Activated CD8-positive, alpha-beta memory T cell treated with anti-CD3 and anti-CD28 coated beads, Interleukin-2, amount 50 U/mL, for 1 hour (primary cell): ENCODE data around the gene C1QTNF9.
"Not testable (repeated sequence)": the region's sequence is repeated elsewhere in the genome, so short reads cannot be mapped to it uniquely, and the experiment has no call there.

ENCODE experiments used
- DNase-seq: peaks from one replicate; pipeline ENCODE4 v3.0.0-alpha.2; 2020; ENCODE audit errors: extremely low read depth

The C1QTNF9 gene

DNA sequence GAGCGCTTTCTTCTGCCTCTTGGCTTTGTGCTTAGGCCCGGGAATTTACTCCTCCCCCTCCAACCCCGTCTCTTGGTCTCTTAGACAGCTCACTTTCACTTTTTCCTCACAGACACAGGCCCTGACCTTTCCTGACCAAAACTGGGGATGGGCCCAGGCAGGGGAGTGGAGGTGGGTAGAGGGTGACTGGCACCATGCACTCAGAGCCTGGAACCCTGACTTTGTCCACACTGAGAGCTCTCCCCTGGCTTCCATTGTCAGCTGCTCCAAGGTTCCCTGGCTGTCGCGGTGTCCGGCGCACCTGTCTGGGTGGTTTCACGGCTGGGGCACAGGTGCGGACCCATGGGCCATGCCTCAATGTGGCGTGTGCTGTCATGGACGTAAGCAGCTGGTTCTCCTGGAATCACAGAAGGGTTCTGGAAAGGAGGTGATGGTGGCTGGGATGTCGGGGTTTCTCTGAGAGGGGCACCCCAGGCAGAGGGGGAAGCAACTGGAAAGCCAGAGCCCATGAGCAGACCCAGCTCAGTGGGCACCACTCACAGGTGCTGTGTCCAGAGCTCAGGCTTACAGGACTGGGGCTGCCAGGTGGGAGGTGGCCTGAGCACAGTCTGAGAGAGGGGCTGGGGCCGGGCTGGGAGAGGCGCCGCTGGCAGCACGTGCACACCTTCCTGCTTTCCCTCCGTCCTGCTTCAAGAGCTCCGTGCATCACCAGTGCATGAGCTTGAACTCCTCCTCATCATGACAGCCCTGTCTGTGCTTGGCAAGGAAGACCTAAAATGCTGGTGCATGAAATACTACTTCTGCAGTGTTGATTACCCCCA lies 28.0 kb upstream of the C1QTNF9 start:
- DNase-seq, result no peak

GRCh38 chr13:24282256-24282655 lies 27.1 kb upstream of the C1QTNF9 start:
- DNase-seq, result no peak

GRCh38 chr13:24284889-24285565 lies 24.4 kb upstream of the C1QTNF9 start:
- no peak for DNase-seq

GRCh38 chr13:24286624-24287023 lies 22.8 kb upstream of the C1QTNF9 start:
- no peak for DNase-seq

DNA sequence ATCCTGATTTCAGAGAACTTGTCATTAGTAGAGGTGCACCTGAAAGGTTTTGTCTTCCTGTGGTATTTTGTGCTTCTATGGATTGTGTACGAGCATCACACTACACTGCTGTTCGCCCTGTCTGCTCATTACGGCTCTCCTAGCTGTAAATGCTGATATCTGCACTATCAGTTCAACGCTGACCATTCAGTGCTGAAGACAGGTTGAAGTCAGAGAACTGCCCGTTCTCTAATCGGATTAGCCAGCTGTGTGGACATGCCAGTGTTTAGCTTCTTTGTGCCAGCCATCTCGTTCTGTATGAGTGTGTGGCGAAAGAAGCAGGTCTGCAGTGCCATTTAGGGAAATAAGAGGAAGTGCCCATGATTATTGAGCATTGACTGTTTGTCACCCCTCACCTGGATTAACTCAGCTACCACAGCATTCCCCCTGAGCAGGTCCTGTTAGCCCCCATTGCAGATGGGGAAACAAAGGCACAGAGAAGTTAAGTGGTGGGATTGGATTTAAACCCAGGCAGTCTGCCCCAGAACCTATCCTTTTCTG lies 21.6 kb upstream of the C1QTNF9 start:
- DNase-seq, result no peak

- DNase-seq, result no peak
These were observed 20.5 kb upstream of the C1QTNF9 start for GRCh38 chr13:24288870-24289269.

DNA sequence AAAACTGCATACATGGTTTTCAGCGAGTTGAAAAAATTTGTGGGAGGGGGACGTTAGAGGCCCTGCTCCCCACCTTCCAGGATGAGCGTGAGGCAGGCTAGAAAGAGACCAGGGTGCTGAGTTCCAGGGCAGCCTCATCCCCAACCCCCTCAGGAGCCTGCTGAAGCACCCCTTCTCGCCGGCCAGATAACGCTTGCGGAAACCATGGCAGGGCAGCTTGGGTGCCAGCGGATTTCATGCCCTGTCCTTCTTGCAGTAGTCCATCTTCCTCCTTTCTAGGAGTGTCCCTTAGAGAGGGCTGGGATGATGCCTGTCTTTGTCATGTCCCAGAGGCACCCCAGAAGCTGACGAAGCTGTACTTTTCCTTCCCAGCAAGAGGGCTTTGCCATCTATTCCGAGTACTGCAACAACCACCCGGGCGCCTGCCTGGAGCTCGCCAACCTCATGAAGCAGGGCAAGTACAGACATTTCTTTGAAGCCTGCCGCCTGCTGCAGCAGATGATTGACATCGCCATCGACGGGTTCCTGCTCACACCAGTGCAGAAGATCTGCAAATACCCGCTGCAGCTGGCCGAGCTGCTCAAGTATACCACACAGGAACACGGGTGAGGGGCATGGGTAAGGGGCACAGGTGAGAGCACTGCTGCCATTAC lies 19.0 kb upstream of the C1QTNF9 start:
- DNase-seq, result no peak

DNA sequence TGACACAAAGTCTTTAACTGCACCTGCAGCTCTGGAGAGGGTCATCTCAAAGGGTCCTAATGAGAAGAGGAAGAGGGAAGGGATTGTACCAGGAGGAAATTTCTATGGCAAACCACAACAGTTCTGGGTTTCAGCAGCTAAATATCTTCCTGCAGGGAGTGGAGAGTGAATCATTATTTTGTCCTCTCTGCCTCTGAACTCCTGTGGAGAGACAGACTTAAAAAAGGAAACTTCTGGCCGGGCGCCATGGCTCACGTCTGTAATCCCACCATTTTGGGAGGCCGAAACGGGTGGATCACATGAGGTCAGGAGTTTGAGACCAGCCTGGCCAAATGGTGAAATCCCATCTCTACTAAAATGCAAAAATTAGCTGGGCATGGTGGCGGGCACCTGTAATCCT lies 16.9 kb upstream of the C1QTNF9 start:
- no peak for DNase-seq

- no peak for DNase-seq
These were observed 15.6 kb upstream of the C1QTNF9 start for GRCh38 chr13:24293746-24294145.

DNA sequence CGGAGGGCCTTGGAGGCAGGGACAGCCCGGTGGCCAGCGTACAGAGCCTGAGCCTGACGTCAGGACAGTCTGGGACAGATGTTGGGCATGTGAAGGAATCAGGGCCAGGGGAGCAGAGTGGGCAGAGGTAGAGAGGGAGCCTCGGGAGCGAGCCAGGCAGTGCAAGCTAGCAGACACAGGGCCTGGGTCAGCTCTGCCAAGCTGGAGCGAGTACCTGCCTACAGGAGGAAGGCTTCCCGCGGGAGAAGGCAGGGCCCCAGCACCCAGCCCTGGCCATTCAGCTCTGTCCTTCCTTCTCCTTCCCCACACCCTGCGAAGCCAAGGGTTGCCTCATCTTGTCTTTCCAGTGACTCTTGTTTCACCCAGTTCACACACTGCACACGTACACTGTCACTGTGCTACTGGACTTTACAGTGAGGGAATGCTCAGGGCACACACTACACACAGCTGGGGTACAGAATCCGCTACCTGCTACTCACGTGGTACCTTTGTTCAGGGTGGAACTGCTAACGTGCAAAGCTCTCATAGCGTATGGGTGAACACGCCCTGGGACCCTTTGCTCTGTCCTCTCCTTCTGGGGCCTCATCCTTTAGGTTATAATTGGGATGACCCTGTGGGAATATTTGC lies 9.8 kb upstream of the C1QTNF9 start:
- no peak for DNase-seq

GRCh38 chr13:24301434-24301833 lies 7.9 kb upstream of the C1QTNF9 start:
- DNase-seq, result no peak

GRCh38 chr13:24301911-24302310 lies 7.5 kb upstream of the C1QTNF9 start:
- no peak for DNase-seq

- DNase-seq, result no peak
These were observed 4.8 kb upstream of the C1QTNF9 start for GRCh38 chr13:24304620-24305019.

DNA sequence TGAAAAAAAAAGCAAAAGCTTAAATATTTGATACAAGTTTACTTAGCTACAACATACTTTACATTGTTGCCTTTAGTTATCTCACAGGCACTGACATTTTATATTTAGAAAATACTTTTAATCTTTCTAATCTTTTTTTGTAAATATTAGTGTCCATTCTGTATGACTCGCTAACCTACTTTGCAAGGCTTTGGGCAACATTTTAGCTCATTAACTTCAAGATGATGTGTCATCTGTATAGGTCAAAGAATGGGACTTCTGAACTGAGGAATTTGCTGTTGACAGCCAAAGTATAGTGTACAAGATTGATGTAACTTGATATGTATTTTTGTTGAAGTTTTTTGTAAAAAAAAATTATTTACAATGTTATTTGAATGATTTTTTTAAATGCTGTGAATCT lies 2.7 kb upstream of the C1QTNF9 start:
- no peak for DNase-seq

DNA sequence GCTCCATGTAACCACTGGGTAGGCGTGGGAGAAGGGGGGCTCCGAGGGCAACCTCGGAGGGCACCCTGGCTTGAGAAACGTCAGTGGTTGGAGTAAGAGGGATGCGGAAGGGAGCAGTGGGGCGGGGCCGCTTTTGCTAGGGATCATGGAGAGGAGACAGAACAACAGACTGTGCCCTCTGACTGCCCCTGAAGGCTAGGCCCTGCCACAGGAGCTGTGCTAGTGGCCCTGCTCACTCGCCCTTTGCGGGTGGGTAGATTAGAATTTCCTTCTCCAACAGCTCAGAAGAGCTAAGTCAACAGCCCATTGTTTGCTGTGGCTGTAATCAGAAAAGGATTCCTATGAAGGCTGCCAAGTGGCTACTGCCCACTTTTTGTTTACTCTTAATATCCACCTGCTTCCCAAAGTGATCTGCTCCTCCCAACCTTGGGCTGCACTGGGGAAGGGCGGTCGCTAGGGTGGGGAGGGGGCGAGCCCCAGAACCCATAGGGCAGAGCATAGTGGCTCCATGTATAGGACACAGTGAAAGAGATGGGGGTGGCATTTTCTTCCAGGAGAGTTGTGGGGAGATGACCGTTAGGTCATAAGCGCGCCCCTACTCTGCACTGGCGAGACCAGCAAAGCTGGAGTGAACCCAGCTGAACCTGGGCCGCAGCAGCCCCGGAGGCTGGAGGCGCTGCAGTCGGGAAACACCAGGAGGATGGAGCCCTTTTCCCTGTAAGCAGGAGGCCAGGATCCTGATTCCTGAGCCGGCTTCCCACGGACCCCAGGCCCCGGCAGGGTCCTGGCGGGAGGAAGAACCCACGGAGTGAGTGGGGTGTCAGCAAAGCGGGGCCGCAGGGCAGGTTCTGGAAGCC lies 1.9 kb upstream of the C1QTNF9 start:
- no peak for DNase-seq

DNA sequence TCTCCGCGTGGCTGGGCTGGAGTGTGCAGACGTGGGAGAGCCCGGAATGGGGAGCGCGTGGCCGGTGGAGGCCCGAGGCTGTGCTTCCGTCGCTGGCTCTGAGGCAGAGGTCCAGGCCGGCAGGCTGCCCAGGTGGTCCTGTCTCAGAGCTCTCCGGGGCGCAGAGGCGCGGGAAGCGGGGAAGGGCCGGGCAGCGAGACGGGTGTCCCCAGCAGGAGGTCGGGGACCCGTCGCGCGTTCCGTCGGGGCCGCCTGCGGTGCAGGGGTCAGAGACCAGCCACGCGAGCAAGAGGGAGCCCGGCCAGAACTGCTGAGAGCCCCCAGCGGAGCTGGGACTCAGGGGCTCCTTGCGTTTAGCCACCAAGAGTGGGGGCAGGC lies 1.3 kb upstream of the C1QTNF9 start:
- DNase-seq, result no peak

DNA sequence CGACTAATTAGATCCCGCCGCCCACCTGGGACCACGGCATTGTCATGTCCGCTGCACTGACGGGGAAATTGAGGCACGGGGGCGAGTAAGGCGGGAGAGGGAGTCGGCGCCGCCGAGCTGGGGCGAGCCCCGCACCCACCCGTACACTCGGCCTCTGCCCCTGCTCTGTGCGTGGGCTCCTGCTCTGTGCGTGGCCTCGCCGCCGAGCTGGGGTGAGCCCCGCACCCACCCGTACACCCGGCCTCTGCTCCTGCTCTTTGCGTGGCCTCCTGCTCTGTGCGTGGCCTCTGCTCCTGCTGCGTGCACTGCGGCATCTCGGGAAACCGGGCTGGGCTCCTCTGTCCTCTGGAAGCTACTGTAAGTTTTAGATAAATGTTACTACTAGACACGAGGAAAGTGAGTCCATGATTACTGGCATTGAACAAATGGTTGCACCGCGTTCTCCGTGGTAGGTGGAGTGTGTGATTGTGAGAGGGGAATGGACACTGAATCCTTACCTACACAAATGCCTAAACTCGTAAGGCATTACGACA lies 826 bp upstream of the C1QTNF9 start:
- DNase-seq, result no peak

GRCh38 chr13:24313439-24313838 lies 4.1 kb downstream of the C1QTNF9 start:
- DNase-seq, result no peak

- DNase-seq, result not testable (repeated sequence)
These were observed 8.5 kb downstream of the C1QTNF9 start for GRCh38 chr13:24317835-24318234.

DNA sequence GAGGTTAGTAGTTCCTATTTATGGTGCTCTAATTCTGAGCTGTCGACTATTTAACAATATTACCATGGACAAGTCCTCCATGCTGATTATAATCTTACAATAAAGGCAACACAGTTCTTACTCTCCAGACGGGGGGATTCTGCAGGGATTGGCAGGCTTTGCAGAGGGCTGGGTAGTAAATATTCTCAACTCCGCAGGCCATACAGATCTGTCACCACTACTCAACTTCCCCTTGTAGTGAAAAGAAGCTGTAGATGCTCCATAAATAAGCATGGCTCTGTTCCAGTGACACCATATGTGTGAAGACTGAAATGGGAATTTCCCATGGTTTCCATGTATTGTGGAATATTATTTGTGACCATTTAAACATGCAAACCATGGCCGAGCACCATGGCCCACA lies 9.5 kb downstream of the C1QTNF9 start:
- DNase-seq, result not testable (repeated sequence)

DNA sequence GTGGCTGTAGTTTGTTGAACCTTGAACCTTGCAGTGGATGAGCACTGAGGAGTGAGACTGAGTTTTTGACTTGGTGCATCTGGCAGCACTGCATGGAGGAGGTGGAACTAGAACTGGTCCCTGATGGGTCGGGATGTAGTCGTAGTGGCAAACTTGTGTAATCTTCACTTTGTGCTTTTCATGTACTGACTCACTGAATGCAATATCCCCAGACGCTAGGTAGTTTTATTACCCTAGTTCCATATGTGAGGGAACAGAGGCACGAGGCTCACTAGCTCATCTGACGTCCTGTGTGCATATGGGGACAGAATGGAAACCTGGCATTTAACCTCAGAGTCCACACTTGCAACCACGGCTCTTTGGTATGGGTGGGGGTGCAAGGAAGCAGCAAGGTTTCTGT lies 10.3 kb downstream of the C1QTNF9 start:
- DNase-seq, result not testable (repeated sequence)
